Left hindlimb (tissue), 1 donor: ENCODE results near the gene ALAS2.
"Not testable (repeated sequence)": the region's sequence is repeated elsewhere in the genome, so short reads cannot be mapped to it uniquely, and the experiment has no call there.

Source experiments
- DNase-seq: peaks from one replicate; pipeline ENCODE4 v3.0.0-alpha.2; 2018

The ALAS2 gene, protein sequence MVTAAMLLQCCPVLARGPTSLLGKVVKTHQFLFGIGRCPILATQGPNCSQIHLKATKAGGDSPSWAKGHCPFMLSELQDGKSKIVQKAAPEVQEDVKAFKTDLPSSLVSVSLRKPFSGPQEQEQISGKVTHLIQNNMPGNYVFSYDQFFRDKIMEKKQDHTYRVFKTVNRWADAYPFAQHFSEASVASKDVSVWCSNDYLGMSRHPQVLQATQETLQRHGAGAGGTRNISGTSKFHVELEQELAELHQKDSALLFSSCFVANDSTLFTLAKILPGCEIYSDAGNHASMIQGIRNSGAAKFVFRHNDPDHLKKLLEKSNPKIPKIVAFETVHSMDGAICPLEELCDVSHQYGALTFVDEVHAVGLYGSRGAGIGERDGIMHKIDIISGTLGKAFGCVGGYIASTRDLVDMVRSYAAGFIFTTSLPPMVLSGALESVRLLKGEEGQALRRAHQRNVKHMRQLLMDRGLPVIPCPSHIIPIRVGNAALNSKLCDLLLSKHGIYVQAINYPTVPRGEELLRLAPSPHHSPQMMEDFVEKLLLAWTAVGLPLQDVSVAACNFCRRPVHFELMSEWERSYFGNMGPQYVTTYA

DNA sequence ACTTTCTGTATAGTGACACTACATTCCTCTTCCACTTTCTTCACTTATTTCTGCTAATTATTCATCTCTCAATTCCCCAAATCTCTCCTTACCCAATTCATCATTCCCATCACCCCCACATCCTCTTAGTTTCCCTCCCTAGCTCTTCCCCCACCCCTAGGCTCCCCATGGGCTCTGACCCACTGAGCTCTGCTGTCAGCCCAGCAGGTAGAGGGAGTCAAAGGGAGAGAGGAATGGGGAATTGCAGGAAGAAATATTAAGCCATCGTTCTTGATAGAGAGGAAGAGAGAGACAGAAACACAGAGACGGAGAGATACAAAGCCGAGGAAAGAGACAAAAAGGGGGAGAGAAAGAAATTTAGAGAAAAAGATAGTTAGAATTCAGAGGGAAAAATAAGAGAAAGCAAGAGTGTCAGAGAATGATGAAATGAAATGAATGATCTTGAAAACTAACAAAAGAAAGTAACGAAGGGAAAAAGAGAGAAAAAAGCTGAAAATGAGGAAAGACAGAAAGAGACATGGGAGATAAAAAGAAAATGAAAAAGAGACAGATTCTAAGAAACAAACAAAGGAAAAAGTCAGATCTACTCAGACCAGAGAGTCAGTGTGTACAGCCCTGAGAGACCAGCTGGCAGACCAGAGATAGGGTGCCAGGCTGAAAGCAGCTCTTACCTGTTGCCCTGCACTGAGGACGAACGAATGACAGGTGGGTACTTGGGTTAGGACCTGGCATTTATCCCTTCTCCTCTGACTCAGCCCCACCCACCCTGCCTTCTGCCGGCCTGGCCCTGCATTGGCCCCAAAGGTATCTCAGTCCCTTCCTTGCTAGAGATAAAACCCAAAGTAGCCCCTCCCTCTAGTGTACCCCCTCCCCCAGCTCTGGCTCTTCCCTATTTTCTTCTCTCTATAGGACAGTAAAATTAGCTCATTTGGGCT lies at the start of gene ALAS2:
Gene ALAS2 (minus strand): TSS at position 707 of the 935 bp plus-strand sequence. CDS start 4,977 bp downstream, outside the sequence.
- no peak for DNase-seq

DNA sequence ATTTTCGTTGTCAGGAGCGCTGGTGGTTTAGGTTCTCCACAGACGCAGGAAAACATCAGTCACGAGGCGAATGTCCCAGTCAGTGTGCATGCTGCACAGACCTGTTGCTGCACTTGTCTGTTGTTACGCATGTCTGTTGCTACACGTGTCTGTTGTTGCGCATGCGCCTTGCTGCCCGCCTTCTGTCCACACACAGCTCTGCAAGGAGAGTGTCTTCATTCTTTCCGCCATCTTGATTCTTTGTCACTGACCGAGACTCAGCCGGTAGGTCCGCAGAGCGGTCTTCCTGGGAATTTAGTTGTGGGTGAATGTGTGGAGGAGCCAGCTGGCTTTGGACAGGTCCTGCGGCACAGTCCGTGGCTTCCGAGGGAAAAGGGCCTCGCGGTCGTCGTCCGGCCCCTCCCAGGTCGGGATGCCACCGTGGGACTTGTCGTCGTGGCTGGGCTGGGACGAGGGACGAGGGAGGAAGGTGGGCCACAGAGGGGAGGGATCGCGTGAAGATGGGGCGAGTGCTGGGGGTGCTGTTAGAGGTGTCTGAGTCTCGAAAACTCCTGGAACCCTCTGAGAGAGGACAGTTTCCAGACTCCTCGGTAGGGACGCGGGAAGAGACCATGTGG lies 44.2 kb upstream of the ALAS2 start, which contains the start of gene PAGE2B:
Gene PAGE2B (plus strand): TSS at position 180 of the 617 bp plus-strand sequence. CDS start 1,012 bp downstream, outside the sequence.
- no peak for DNase-seq

DNA sequence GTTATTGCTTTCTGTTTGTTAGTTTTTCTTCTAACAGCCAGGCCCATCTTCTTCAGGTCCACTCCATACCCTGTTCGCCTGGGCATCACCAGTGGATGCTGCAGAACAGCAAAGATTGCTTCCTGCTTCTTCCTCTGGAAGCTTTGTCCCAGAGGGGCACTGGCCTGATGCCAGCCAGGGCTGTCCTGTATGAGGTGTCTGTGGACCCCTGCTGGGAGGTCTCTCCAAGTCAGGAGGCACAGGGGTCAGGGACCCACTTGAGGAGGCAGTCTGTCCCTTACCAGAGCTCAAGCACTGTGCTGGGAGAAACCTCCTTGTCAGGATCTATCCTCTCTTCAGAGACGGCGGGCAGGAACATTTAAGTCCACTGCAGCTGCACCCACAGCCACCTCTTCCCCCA lies 41.5 kb upstream of the ALAS2 start:
- no peak for DNase-seq

DNA sequence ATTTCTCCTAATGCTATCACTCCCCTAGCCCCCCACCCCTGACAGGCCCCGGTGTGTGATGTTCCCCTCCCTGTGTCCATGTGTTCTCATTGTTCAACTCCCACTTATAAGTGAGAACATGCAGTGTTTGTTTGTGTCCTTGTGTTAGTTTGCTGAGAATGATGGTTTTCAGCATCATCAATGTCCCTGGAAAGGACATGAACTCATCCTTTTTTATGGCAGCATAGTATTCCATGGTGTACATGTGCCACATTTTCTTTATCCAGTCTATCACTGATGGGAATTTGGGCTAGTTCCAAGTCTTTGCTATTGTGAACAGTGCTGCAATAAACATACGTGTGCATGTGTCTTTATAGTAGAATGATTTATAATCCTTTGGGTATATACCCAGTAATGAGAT lies 36.4 kb upstream of the ALAS2 start:
- not testable (repeated sequence) for DNase-seq

DNA sequence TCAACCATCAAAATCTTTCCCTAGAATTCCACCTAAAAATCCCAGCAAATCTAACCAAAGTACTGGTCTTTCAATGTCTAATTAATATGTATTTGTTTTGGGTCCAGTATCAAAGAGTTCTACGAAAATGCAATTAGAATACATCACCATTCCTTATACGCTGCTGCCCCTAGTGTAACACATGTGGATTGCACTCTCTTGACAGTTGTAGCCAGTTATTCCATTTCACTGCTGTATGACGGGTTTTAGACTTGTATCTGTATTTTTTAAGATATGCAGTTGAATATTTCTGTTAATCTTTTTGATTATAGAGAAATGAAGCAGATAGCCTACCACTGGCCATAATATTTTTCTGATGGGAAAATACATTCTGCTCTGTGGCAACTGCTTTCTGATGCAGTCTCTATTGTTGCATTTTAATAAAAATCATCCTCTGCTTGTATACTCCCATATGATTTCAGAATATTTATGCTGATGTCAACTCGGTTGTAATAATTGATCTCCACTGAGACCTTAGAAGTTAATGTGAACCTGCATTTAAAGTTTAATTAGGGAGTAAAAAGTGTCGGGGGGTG lies 27.0 kb upstream of the ALAS2 start:
- no peak for DNase-seq

DNA sequence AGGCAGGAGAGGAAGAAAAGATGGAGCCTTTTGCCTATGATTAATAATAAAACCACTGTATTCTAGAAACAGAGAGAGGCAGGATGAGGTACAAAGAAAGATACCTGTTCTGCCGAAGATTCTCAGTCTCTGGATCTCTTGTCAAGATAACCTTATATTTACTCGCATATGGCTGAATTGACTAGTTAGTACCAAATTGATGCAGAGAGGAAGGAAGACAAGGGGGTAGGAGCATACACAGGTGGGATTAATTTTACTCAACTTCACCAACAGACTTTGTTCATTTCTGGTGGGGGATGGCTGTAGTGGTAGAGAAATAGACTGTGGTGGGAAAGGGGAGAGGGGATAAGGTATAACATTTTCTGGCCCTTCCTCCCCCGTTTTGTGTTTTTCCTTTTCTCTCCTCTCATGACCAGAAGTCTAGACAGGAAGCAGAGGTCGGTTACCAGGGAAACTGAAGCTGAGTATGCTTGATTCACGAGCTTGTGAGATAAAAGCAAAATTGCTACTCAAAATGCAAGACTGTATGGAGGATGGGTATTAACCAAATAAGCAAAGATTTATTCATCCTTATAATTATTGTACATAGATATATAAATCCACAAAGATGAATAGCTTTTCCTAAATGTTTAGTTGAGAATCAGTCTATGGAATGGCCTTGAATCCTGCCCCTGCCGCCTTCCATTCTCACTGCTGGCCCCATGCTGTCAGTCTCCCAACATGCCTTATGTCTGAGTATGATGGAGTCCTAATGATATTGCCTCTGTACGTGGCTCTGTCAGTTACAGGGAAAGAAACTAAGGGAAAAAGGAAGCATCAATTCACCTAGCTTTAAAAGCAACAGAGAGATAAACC lies 26.3 kb upstream of the ALAS2 start:
- no peak for DNase-seq

DNA sequence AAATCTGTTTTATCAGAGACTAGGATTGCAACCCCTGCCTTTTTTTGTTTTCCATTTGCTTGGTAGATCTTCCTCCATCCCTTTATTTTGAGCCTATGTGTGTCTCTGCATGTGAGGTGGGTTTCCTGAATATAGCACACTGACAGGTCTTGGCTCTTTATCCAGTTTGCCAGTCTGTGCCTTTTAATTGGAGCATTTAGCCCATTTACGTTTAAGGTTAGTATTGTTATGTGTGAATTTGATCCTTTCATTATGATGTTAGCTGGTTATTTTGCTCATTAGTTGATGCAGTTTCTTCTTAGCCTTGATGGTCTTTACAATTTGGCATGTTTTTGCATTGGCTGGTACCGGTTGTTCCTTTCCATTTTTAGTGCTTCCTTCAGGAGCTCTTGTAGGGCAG lies 19.8 kb upstream of the ALAS2 start:
- not testable (repeated sequence) for DNase-seq

DNA sequence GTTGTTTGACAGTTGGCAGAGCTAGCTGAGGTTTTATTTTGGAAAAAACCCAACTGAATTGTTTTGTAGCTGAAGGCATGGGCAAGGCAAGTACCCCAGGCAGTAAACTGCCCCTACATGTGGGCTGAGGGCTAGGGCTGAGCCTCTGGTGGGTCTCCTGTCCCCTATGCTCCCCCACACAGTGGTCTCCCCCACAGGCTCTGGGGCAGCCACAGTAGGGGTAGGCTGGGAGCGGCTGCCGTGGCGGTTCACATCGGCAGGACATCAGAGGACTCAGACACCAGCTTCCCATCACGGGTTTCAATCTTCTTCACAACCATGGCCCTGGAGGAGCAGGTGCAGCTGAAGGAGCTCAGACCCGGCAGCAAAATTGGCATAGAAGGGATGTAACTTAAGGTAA lies 10.7 kb upstream of the ALAS2 start:
- DNase-seq: no peak

DNA sequence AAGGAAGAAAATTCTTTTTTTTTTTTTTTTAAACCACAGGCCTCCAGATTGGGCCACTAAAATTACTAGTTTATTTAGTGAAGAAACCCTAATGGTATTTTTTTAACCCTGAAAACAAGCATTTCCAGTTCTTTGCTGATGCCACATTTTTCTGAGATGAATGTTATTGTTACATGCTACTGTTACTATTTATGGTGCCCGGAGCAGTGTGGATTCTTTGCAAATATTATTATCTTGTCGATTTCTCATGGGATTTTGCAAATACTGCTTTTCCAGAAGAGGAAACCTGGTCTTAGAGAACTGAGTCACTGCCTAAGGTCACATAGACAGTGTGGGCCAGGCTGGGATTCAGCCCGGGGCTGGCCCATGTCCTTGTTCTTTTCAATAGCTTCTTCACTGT lies 8.7 kb upstream of the ALAS2 start:
- DNase-seq: no peak

DNA sequence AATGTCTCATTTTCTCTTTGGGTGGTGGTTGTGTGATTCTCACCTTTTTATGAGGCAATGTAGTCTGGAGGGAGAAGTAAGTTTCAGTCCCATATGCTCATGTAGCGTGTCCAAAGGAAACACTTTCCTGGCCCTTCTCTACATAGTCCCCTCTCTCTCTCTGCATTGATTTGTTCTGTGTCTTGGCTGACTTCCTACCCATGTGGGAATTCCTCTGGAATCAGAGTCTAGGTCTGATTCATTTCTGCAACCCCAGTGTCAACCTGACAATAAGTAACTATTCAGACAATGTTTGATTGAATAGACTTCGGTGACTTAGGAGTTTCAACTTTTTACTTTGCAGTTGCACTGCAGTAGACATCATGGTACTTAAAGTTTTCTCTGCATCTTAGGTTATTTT lies 2.7 kb upstream of the ALAS2 start:
- no peak for DNase-seq

DNA sequence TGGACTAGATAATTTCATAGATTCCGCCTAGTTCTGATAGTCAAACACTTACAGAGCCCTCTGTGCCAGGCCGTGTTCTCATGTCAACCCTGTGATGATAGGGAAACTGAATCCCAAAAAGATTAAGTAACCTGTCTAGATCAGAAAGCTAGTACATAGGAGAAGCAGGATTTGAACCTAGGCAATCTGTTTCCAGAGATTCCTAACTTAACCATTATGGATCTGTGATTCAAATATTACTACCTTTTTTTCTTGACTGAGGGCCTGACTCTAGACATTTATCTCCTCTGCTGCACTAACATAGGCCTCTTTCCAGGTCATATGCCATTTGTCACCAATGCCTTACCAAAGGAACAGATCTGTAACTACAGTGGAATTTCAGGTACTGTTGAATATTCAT lies 1.5 kb downstream of the ALAS2 start:
- DNase-seq: no peak

DNA sequence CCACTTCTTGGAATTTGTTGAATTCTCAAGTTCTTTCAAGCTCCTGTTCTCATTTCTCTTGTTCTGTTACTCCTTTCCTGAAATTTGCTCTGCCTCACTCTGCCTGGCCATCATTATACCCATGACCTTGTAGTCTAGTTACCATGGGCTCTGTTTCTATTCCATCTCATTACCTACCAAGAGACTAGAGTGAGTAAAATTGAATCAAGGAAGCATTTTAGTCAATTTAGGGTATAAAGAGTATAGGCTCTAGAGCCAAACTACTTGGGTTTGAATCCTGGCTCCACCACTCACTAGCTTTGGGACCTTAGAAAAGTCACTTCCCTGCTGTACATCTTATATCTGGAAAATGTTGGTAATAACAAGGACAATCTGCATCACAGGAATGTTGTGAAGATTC lies 2.2 kb downstream of the ALAS2 start:
- no peak for DNase-seq

DNA sequence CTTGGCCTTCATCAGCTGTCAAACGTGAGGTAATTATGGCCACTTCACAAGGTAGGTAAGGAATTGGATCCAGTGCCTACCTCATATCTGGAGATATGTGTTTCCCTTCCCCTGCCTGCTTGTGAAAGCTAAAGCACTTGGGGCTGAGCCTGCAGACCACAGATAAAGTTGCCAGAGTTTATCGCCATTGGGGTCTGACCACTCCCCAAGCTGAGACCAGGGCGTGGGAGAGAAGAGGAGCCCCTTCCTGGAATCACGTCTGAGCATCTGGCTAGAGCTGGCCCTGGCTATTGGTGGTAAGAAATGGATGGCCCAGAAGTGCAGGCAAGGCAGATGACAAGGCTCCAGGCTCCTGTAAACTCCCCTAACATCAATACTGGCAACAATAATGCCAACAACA lies 2.7 kb downstream of the ALAS2 start:
- DNase-seq: no peak

DNA sequence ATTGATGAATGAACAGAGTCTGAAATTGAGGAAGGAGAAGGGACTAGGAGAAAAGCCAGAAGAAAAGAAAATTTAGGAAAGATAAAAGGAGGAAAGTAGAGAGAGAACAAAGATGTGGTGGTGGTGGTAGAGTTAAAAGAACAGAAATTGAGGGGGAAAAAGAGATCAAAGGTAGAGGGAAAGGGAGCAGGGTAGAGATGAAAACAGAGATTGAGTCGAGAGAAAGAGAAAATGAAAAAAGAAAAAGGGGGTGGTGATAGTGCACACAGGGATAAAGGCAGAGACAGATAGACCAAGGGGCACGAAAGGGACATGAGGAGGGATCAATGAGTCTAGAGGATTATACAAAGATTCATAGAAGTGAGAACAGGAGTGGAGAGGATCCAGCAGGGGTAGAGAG lies 3.9 kb downstream of the ALAS2 start:
- no peak for DNase-seq

DNA sequence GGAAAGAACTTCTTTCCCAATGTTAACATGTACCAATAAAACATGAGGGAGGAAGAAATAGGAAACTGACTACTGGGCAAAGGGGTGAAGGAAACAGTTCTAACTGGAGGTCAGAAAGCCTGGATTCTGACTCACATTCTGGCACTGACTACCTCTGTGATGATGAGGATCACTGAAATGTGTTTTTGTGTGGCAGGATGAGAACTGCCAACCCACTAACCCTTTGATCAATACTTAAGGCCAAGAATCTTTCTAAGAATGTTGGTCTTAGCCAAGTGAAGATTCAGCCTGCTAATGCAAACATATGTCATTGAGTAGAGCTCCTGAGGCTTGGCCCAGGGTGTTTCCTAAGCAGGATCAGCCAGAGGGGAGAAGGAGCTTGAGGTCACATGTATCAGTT lies 4.6 kb downstream of the ALAS2 start:
- DNase-seq: no peak

DNA sequence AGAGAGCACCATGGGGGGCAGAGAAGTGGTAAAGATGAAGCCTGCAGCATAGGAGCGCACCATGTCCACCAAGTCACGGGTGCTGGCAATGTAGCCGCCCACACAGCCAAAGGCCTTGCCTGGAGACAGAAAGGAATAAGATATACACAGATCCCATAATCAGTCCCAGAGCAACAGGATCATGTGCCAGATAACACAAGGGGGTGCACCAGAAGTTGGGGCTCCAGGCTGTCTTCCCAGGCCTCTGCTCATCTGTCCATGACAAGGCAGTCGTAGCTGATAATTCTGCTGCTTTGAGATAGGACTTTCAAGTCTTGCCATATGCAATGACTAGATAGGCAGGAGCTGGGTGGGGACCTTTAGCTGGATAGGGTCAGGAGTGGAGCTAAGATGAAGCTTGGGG lies 15.9 kb downstream of the ALAS2 start:
- no peak for DNase-seq

DNA sequence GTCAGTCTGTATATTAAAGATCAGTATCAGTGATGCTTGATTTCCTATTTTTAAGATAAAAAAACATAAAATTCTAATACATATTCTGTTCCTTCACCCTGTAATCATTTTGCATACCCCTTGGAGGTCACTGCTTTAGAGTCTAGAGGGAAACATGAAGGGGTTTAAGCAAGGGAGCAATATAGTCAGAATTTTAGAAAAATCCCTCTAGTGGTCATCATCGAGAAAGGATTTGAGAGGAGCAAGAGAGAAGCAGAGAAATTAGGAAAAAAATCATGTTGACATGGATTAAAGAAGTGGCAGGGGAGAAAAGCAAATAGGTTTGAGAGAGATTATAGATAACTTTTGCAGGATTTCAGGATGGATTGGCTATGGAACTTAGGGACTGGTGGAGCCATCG lies 19.5 kb downstream of the ALAS2 start:
- no peak for DNase-seq

DNA sequence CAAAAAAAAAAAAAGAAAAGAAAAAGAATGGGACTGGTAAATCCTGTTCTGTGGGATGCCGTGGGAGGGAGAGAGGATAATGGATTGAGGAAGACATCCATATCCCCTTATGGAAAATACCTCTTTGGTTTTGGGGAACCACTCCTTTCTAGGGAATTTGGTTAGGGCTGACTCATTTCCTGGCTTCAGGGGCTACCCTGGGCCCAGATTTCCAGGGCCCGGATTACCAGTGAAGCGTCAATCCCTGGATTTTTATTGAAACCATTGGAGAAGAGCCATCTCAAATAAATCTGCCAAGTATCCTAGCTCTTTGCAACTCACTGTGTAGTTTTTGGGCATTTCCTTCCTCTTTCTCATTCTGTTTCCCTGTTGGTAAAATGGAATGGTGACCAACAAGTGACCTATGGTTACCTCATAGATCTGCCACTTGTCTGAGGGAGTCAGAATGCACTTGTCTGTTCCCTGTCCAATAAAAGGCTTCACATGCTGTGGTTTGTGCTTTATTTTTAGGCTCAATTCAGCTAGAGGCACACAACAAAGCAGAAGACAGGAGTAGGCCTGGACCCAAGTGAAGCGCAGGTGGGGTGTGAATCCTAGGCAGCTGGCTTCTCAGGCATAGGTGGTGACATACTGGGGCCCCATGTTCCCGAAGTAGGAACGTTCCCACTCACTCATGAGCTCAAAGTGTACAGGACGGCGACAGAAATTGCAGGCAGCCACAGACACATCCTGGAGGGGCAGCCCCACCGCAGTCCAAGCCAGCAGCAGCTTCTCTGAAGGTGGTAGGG lies 22.0 kb downstream of the ALAS2 start:
- DNase-seq: peak; percentile 33

DNA sequence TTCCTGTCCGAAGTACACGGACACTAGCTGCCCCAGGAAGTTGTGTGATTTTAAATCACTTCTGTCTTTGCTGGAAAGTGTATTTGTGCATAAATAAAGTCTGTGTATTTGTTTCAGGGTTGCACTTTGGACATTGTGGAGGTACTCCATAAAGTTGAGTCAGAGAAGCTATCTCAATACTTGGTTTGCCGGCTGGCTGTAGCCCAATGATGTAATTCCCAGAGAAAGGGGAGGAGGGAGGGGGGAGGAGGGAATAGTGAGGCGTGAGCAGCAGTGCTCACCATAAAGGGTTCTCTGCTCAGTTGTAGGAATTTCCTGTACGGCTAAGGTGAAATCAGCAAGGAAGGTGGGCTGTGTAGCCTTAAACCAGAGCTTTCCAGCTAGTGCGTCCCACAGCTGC lies 23.1 kb downstream of the ALAS2 start:
- DNase-seq: no peak

DNA sequence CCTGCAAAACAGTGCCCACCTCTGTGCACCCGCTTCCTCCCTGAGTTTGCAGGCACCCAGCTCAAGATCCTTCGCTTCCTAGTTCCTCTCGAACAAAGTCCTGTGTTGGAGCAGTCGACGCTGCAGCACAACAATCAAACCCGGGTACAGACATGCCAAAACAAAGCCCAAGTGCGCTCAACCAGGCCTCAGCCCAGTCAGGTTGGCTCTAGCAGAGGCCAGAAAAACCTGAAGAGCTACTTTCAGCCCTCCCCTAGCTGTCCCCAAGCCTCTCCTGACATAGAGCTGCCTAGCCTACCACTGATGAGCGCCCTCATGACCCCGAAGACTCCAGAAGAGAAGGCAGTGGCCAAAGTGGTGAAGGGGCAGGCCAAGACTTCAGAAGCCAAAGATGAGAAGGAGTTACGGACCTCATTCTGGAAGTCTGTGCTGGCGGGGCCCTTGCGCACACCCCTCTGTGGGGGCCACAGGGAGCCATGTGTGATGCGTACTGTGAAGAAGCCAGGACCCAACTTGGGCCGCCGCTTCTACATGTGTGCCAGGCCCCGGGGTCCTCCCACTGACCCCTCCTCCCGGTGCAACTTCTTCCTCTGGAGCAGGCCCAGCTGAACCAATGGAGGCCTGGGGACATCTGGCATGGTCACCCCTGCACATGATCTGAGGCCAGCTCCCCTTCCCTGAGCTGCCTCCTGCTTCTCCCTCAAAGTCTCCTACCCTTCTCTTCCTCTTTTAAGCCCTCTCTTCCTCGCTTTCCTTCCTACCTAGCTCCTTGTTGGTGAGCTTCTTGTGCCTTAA lies 23.8 kb downstream of the ALAS2 start:
- no peak for DNase-seq
